ENCODE measurements around the gene GPC3. TPM values are rescaled to one million over a fixed set of nuclear protein-coding genes. Genes with fewer than 3 reads are reported as not detected.
A peak's percentile ranks its signal among the peaks of the same experiment; 100 is the strongest.

The GPC3 gene
- total RNA-seq, 5 donors from 2014 or later (not counting 1 experiment from before 2014, with no cell fraction given) = 0.72 to 1.5 (median 1.1) TPM

DNA sequence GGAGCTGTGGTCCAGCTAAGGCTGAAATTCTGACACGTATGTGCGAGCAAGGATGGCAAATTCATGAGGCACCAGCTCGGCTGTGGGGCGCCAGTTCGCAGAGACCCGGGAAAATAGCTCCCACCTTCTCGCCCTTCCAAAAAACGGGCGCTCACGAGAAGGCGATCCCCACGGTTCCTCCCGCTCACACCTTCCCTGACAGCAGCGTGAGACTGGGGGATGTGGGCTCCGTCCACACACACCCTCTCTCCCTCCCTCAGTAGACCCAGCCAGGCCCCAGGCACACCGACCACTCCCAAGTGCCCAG is 584 bp downstream of the GPC3 start:
- Histone ChIP-seq H3K27me3 (replicated peaks in 1 of 2; ENCODE audit: control insufficient read depth in 2 of 2, extremely low read depth in 1 of 2, insufficient read depth in 2 of 2, low read length in 1 of 2) (peaks cover 0 to 28% of the 10 kb centered on the region in 2 experiments), H3K27ac (ENCODE audit: low read length) (no peak overlapping the region), H3K9me3 (no peaks in the 10 kb centered on the region), H3K36me3 (ENCODE audit: control insufficient read depth in 2 of 2, extremely low read depth in 1 of 2, insufficient read depth in 1 of 2, low read length in 1 of 2) (no peaks in the 10 kb centered on the region), H3K4me1 (ENCODE audit: control insufficient read depth in 1 of 2, extremely low read depth in 1 of 2, insufficient read depth in 2 of 2, low read length in 2 of 2) (peaks cover 0 to 20% of the 10 kb centered on the region in 2 experiments), H3K4me3 (ENCODE audit: control insufficient read depth in 1 of 2, extremely low read depth in 1 of 2, low read length in 1 of 2) (peak overlapping the region; percentile 38 to 60)
- ChIA-PET POLR2A (no interaction called here), CTCF (interaction anchor here in 1 of 2 donors (0.6 kb wide), 1 partner anchor 1565 kb away, joined by 3 read pairs; no protein-coding TSS in a partner anchor)
- Mint-ChIP-seq H3K4me1 (peaks cover 0 to 5% (median 5%) of the 10 kb centered on the region in 3 donors), H3K9me3 (no peaks in the 10 kb centered on the region), H3K27ac (no peak overlapping the region), H3K27me3 (peaks cover 21 to 42% of the 10 kb centered on the region in 2 donors), H3K4me3 (peak overlapping the region in 2 of 3 donors; percentile 41 to 60), H3K36me3 (no peaks in the 10 kb centered on the region)
- no peak for DNase-seq
- WGBS (ENCODE audit: insufficient coverage) = 0% methylated on average over 1 of the region's 16 CpGs
- no peak for ATAC-seq (replicated peaks in 1 of 4)

DNA sequence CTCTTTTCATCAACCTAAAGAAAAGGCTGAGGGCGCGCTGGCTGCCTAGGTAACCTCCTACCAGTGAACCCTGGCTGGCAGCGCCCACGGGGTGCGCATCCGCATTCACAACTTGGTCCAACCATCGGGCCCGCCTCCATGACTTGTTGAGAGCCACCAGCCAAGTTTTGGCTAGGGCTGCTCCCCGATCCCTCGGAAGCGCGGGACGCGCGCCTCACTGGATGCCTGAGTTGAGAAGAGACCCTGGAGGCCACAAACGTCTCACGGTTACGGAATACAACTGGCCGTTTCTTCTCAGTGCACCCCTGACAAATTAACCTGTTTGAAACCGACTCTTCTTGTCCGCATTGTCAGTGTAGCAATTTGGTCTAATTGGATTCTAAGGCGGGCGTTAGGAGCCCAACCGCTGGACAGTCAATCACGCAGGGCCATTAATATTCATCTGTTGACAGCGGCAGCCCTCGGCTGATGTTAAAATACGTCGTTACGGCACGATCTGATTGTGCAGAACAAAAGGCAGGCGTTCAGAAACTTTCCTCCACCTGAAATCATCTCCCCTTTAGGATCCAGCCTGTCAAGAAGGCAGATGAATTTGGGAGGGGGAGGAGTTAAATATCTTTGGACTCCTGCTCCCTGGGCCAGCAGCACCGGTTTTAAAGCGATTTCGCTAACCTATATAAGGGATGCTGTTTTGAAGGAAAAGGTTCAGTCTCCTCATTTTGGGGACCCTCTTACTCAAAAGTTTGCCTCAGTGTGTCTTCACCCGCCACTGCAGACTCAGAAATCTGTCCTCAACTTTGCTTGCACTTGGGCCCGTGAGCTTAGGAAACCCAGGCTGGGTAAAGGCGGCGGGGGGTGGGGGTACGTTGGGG is 1.2 kb downstream of the GPC3 start:
- ChIA-PET CTCF (no interaction called here), POLR2A (no interaction called here)
- Histone ChIP-seq H3K27me3 (replicated peaks in 1 of 2; ENCODE audit: control insufficient read depth in 2 of 2, extremely low read depth in 1 of 2, insufficient read depth in 2 of 2, low read length in 1 of 2) (peaks cover 0 to 28% of the 10 kb centered on the region in 2 experiments), H3K4me3 (ENCODE audit: control insufficient read depth in 1 of 2, extremely low read depth in 1 of 2, low read length in 1 of 2) (peak overlapping the region in 1 of 2 donors; percentile 60), H3K9me3 (no peaks in the 10 kb centered on the region), H3K27ac (ENCODE audit: low read length) (no peak overlapping the region), H3K36me3 (ENCODE audit: control insufficient read depth in 2 of 2, extremely low read depth in 1 of 2, insufficient read depth in 1 of 2, low read length in 1 of 2) (no peaks in the 10 kb centered on the region), H3K4me1 (ENCODE audit: control insufficient read depth in 1 of 2, extremely low read depth in 1 of 2, insufficient read depth in 2 of 2, low read length in 2 of 2) (peaks cover 0 to 20% of the 10 kb centered on the region in 2 experiments)
- Mint-ChIP-seq H3K4me3 (peak overlapping the region in 2 of 3 donors; percentile 50 to 60), H3K4me1 (peaks cover 0 to 5% (median 5%) of the 10 kb centered on the region in 3 donors), H3K27me3 (peaks cover 21 to 42% of the 10 kb centered on the region in 2 donors), H3K27ac (no peak overlapping the region), H3K9me3 (no peaks in the 10 kb centered on the region), H3K36me3 (no peaks in the 10 kb centered on the region)
- ATAC-seq (replicated peaks in 1 of 4) = no peak
- DNase-seq = no peak
- WGBS (ENCODE audit: insufficient coverage) = 33% methylated on average over 10 of the region's 40 CpGs

DNA sequence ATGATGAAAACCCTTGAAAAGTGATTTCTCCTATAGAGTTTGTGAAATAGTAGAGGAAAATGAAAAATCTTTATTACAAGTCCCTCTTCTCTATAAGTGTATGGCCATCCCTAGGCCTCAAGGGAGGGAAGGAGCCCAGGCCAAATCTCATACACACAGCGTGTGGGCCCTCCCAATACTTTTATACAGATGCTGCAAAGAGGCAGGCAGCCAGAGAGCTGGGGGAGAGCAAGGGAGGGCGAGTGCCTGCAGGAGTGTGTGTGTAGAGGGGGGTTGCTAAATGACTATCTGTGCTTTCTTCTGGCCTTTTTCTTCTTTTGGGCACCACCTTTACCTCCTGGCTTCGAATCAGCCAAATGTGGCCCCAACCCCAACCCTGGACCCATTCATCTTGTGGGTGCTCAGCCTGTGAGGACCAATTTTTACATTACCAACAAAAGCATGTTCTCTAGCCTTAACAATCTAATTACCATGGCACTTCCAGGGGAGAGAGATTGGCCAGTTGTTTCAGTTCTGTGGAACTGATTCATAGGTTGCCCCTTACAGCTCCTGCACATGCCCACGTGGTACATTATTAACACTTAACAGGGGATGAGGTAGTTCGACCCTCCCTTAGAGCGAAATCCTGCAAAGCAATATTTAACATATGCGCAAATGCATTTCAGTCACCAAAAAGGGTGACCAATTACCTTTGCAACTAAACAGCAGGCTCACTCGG is 2.0 kb downstream of the GPC3 start:
- ChIA-PET POLR2A (no interaction called here), CTCF (no interaction called here)
- Histone ChIP-seq H3K4me3 (ENCODE audit: control insufficient read depth in 1 of 2, extremely low read depth in 1 of 2, low read length in 1 of 2) (no peak overlapping the region), H3K36me3 (ENCODE audit: control insufficient read depth in 2 of 2, extremely low read depth in 1 of 2, insufficient read depth in 1 of 2, low read length in 1 of 2) (no peaks in the 10 kb centered on the region), H3K4me1 (ENCODE audit: control insufficient read depth in 1 of 2, extremely low read depth in 1 of 2, insufficient read depth in 2 of 2, low read length in 2 of 2) (peaks cover 0 to 20% of the 10 kb centered on the region in 2 experiments), H3K9me3 (no peaks in the 10 kb centered on the region), H3K27ac (ENCODE audit: low read length) (no peak overlapping the region), H3K27me3 (replicated peaks in 1 of 2; ENCODE audit: control insufficient read depth in 2 of 2, extremely low read depth in 1 of 2, insufficient read depth in 2 of 2, low read length in 1 of 2) (peaks cover 0 to 28% of the 10 kb centered on the region in 2 experiments)
- Mint-ChIP-seq H3K27ac (no peak overlapping the region), H3K9me3 (no peaks in the 10 kb centered on the region), H3K4me1 (peaks cover 0 to 5% (median 5%) of the 10 kb centered on the region in 3 donors), H3K27me3 (peaks cover 21 to 42% of the 10 kb centered on the region in 2 donors), H3K4me3 (peak overlapping the region in 1 of 3 donors; percentile 60), H3K36me3 (no peaks in the 10 kb centered on the region)
- DNase-seq (no peak), ATAC-seq (replicated peaks in 1 of 4) (no peak)
- WGBS (ENCODE audit: insufficient coverage) = 77% methylated on average over 4 of the region's 8 CpGs

DNA sequence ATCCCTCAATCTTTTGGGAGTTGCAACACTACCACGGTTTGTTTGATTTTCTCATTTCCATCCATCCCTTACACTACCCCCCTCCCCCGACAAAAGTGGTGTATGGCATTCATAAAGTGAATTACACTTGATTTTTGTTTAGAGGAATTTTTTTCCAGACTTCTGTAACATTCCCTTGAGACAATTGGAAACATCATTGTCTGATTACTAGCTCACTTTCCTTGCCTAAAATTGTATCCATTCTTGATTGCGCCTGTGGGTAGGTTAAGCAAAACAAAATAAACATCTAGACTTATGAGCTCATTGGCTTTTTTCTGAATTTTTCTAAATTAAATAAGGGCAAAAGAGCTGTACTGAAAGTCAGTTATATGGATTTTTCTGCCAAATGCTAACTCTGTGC is 3.5 kb downstream of the GPC3 start:
- no peak for DNase-seq
- Mint-ChIP-seq H3K27me3 (peaks cover 18 to 39% of the 10 kb centered on the region in 2 donors), H3K27ac (no peak overlapping the region), H3K4me3 (no peak overlapping the region), H3K9me3 (no peaks in the 10 kb centered on the region), H3K36me3 (no peaks in the 10 kb centered on the region), H3K4me1 (peaks cover 0 to 5% (median 5%) of the 10 kb centered on the region in 3 donors)
- no peak overlapping the region for H3K27ac ChIP-seq (ENCODE audit: low read length)
- H3K4me3 ChIP-seq (ENCODE audit: control insufficient read depth in 1 of 2, extremely low read depth in 1 of 2, low read length in 1 of 2) = no peak overlapping the region
- ChIA-PET POLR2A (no interaction called here), CTCF (no interaction called here)
- H3K36me3 ChIP-seq (ENCODE audit: control insufficient read depth in 2 of 2, extremely low read depth in 1 of 2, insufficient read depth in 1 of 2, low read length in 1 of 2) = no peaks in the 10 kb centered on the region
- no CpG with 5 or more reads among the region's 3 CpGs for WGBS (ENCODE audit: insufficient coverage)
- H3K4me1 ChIP-seq (ENCODE audit: control insufficient read depth in 1 of 2, extremely low read depth in 1 of 2, insufficient read depth in 2 of 2, low read length in 2 of 2) = peaks cover 0 to 20% of the 10 kb centered on the region in 2 experiments
- peaks cover 0 to 28% of the 10 kb centered on the region in 2 experiments for H3K27me3 ChIP-seq (replicated peaks in 1 of 2; ENCODE audit: control insufficient read depth in 2 of 2, extremely low read depth in 1 of 2, insufficient read depth in 2 of 2, low read length in 1 of 2)
- no peak for ATAC-seq (replicated peaks in 1 of 4)
- no peaks in the 10 kb centered on the region for H3K9me3 ChIP-seq

DNA sequence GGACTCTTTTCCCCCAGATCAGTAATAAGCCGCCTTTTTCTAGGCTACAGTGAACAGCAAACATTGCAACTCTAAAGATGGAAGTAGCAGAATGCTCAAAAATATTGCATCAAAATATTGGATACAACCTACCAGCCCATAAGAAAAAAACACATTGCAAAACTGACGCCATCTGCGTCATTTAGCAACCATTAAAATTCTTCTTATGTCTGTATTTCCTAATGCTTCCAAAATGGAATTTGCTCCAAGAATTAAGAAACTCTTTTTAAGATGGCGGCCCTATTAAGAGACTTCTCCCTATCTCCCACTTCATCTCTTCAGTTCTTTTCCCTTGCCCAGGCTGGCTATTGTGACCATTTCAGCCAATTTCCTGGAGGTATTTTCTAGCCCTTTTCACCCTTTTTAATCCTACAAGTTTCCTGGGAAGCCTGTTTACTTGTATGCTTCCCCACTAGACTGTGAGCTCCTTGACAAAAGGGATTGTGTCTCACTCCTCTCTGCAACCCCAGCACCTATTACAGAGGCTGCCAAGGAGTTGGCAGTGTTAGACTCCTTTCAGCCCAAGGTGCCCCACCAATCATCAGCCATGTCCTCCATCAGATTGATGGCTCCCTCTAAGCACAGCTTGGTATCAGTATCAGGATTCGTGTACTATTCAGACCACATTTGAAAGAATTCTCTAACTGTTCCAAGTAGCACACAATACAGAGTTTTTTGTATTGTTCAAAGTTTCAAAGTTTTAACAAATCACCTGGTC is 4.4 kb downstream of the GPC3 start:
- Mint-ChIP-seq H3K36me3 (no peaks in the 10 kb centered on the region), H3K27me3 (peaks cover 18 to 39% of the 10 kb centered on the region in 2 donors), H3K4me3 (no peak overlapping the region), H3K4me1 (peaks cover 0 to 5% (median 5%) of the 10 kb centered on the region in 3 donors), H3K9me3 (no peaks in the 10 kb centered on the region), H3K27ac (no peak overlapping the region)
- ChIA-PET POLR2A (no interaction called here), CTCF (no interaction called here)
- Histone ChIP-seq H3K27me3 (replicated peaks in 1 of 2; ENCODE audit: control insufficient read depth in 2 of 2, extremely low read depth in 1 of 2, insufficient read depth in 2 of 2, low read length in 1 of 2) (peaks cover 0 to 24% of the 10 kb centered on the region in 2 experiments), H3K36me3 (ENCODE audit: control insufficient read depth in 2 of 2, extremely low read depth in 1 of 2, insufficient read depth in 1 of 2, low read length in 1 of 2) (no peaks in the 10 kb centered on the region), H3K4me3 (ENCODE audit: control insufficient read depth in 1 of 2, extremely low read depth in 1 of 2, low read length in 1 of 2) (no peak overlapping the region), H3K4me1 (ENCODE audit: control insufficient read depth in 1 of 2, extremely low read depth in 1 of 2, insufficient read depth in 2 of 2, low read length in 2 of 2) (peaks cover 0 to 19% of the 10 kb centered on the region in 2 experiments), H3K27ac (ENCODE audit: low read length) (no peak overlapping the region), H3K9me3 (no peaks in the 10 kb centered on the region)
- no peak for ATAC-seq (replicated peaks in 1 of 4)
- 100% methylated on average over 2 of the region's 5 CpGs for WGBS (ENCODE audit: insufficient coverage)
- DNase-seq = no peak

DNA sequence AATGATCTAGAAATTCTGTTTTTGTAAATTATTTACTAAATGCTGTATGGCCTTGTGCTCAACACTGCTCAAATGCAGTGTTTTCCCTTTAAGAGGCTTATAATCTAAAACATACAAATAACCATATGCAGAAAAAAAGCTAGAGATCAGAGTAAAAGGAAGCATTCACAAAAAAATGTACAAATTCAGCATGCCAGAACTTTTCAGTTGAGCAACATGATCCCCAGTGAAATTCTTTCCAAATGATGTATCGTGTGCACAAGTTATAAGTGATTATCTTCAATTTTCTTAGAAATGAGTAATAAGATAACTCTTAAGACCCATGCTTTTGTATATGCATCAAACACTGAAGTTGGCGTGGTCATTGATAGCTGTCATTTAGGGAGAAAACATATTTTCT is 5.0 kb downstream of the GPC3 start:
- Mint-ChIP-seq H3K27ac (no peak overlapping the region), H3K9me3 (no peaks in the 10 kb centered on the region), H3K4me1 (peaks cover 0 to 5% (median 3%) of the 10 kb centered on the region in 3 donors), H3K27me3 (peaks cover 18 to 39% of the 10 kb centered on the region in 2 donors), H3K4me3 (no peak overlapping the region), H3K36me3 (no peaks in the 10 kb centered on the region)
- H3K27me3 ChIP-seq (replicated peaks in 1 of 2; ENCODE audit: control insufficient read depth in 2 of 2, extremely low read depth in 1 of 2, insufficient read depth in 2 of 2, low read length in 1 of 2) = peaks cover 0 to 21% of the 10 kb centered on the region in 2 experiments
- no peaks in the 10 kb centered on the region for H3K36me3 ChIP-seq (ENCODE audit: control insufficient read depth in 2 of 2, extremely low read depth in 1 of 2, insufficient read depth in 1 of 2, low read length in 1 of 2)
- ChIA-PET CTCF (no interaction called here), POLR2A (no interaction called here)
- DNase-seq (no peak), ATAC-seq (replicated peaks in 1 of 4) (no peak)
- no peaks in the 10 kb centered on the region for H3K9me3 ChIP-seq
- H3K4me3 ChIP-seq (ENCODE audit: control insufficient read depth in 1 of 2, extremely low read depth in 1 of 2, low read length in 1 of 2) = no peak overlapping the region
- H3K4me1 ChIP-seq (ENCODE audit: control insufficient read depth in 1 of 2, extremely low read depth in 1 of 2, insufficient read depth in 2 of 2, low read length in 2 of 2) = peaks cover 0 to 15% of the 10 kb centered on the region in 2 experiments
- H3K27ac ChIP-seq (ENCODE audit: low read length) = no peak overlapping the region
- no CpG with 5 or more reads among the region's 2 CpGs for WGBS (ENCODE audit: insufficient coverage)
